H1 (cell line): ENCODE measurements around the gene KRTAP10-2. TPM values are rescaled to one million over a fixed set of nuclear protein-coding genes. Genes with fewer than 3 reads are reported as not detected.

Source experiments
- CTCF ChIA-PET: fragments of 300-600 bp; sonication (Branson Sonifier 250); formaldehyde crosslinking; loops from one replicate; lab custom pipeline; 2021; ENCODE audit not compliant: partially characterized antibody; lab: Charles Lee
- POLR2A ChIA-PET: fragments of 300-600 bp; sonication (Branson Sonifier 250); formaldehyde crosslinking; loops from one replicate; lab custom pipeline; 2021; ENCODE audit warnings: inconsistent platforms; ENCODE audit not compliant: partially characterized antibody; lab: Charles Lee
- DNase-seq, 2 experiments: peaks; one replicate each; pipeline versions ENCODE4 v3.0.0 to v3.0.0-alpha.2; 2010 to 2022; ENCODE audit warnings: low spot score in 2 of 2, low read depth in 1 of 2, mixed read lengths in 1 of 2
- FAIRE-seq: peaks from 2 replicates; lab custom pipeline; 2011; peaks lifted over from hg19 to GRCh38; lab: Jason Lieb, UNC
- H2AFZ ChIP-seq: 2 replicates; pipeline ENCODE4 v1.8.1; 2012; ENCODE audit warnings: low read length, inconsistent platforms
- H2AK5ac ChIP-seq: 2 replicates; pipeline ENCODE4 v1.6.1; 2013; ENCODE audit warnings: low read depth, low read length
- H2BK120ac ChIP-seq: replicated peaks from 2 replicates; pipeline ENCODE3; 2013; ENCODE audit warnings: low read depth, low read length, inconsistent platforms
- H2BK12ac ChIP-seq: 2 replicates; pipeline ENCODE4 v1.6.1; 2013; ENCODE audit warnings: low read depth, low read length
- H2BK15ac ChIP-seq: 2 replicates; pipeline ENCODE4 v1.6.1; 2013; ENCODE audit warnings: low read length
- H2BK20ac ChIP-seq: 2 replicates; pipeline ENCODE4 v1.6.1; 2013; ENCODE audit warnings: low read length
- H2BK5ac ChIP-seq: 2 replicates; pipeline ENCODE4 v1.6.1; 2013; ENCODE audit warnings: low read depth, low read length
- H3K14ac ChIP-seq: 2 replicates; pipeline ENCODE4 v1.6.1; 2013; ENCODE audit warnings: inconsistent platforms; ENCODE audit not compliant: insufficient read length
- H3K18ac ChIP-seq: 2 replicates; pipeline ENCODE4 v1.6.1; 2013; ENCODE audit warnings: low read length; ENCODE audit errors: extremely low read depth
- H3K23ac ChIP-seq: 2 replicates; pipeline ENCODE4 v1.6.1; 2013; ENCODE audit warnings: inconsistent platforms; ENCODE audit not compliant: insufficient read length
- H3K23me2 ChIP-seq: 2 replicates; pipeline ENCODE4 v1.6.1; 2013; ENCODE audit warnings: low read depth, low read length
- H3K27ac ChIP-seq: 2 replicates; pipeline ENCODE4 v1.6.1; 2011; ENCODE audit warnings: low read depth, low read length, inconsistent platforms
- H3K27me3 ChIP-seq, 4 experiments: replicated peaks in 1 of 4; 1 replicate in 1 of 4; 2 replicates in 3 of 4; pipeline versions ENCODE4 v1.6.1 to v1.8.1; 2011 to 2013; ENCODE audit warnings: low read length in 3 of 4, mild to moderate bottlenecking in 3 of 4, inconsistent platforms in 2 of 4, mixed read lengths in 2 of 4, moderate library complexity in 1 of 4; ENCODE audit not compliant: control insufficient read depth in 3 of 4, insufficient read depth in 3 of 4; ENCODE audit errors: extremely low read depth in 1 of 4
- H3K36me3 ChIP-seq, 4 experiments: 2 replicates each; pipeline versions ENCODE4 v1.6.1 to v1.8.1; 2011 to 2013; ENCODE audit warnings: mild to moderate bottlenecking in 4 of 4, low read length in 3 of 4, moderate library complexity in 2 of 4, control low read depth in 1 of 4, inconsistent platforms in 1 of 4; ENCODE audit not compliant: insufficient read depth in 4 of 4, control insufficient read depth in 2 of 4
- H3K4ac ChIP-seq: replicated peaks from 2 replicates; pipeline ENCODE3; 2013; ENCODE audit warnings: low read length, low read depth, mixed read lengths, inconsistent platforms; ENCODE audit not compliant: insufficient read length
- H3K4me1 ChIP-seq, 4 experiments: replicated peaks in 1 of 4; 1 replicate in 1 of 4; 2 replicates in 3 of 4; pipeline versions ENCODE4 v1.6.1 to v1.8.1; 2011 to 2013; ENCODE audit warnings: low read length in 3 of 4, inconsistent platforms in 2 of 4, mixed read lengths in 1 of 4; ENCODE audit not compliant: insufficient read depth in 4 of 4, control insufficient read depth in 3 of 4
- H3K4me2 ChIP-seq, 2 experiments: 2 replicates each; pipeline versions ENCODE4 v1.6.1 to v1.8.1; 2011 to 2013; ENCODE audit warnings: low read depth in 2 of 2, low read length in 2 of 2, control low read depth in 1 of 2, inconsistent platforms in 1 of 2, mild to moderate bottlenecking in 1 of 2; ENCODE audit not compliant: insufficient read depth in 1 of 2
- H3K4me3 ChIP-seq, 4 experiments: fragments of 200-600, 300-600 bp in 1 of 4; sonication (generic), shearing (Covaris generic), sonication (Bioruptor Twin) in 1 of 4; 2 replicates each; pipeline versions ENCODE4 v1.5.1 to v1.8.1; 2011 to 2016; ENCODE audit warnings: low read length in 4 of 4, low read depth in 3 of 4, control low read depth in 2 of 4, inconsistent platforms in 2 of 4, mild to moderate bottlenecking in 2 of 4, mixed read lengths in 1 of 4, moderate library complexity in 1 of 4; ENCODE audit not compliant: insufficient read depth in 2 of 4; ENCODE audit errors: extremely low read depth in 1 of 4
- H3K56ac ChIP-seq: replicated peaks from 2 replicates; pipeline ENCODE3; 2013; ENCODE audit warnings: low read depth, mild to moderate bottlenecking, mixed read lengths, low read length, inconsistent platforms; ENCODE audit not compliant: insufficient read length
- H3K79me1 ChIP-seq: 2 replicates; pipeline ENCODE4 v1.6.1; 2013; ENCODE audit warnings: low read depth, low read length, control low read depth
- H3K79me2 ChIP-seq, 2 experiments: 2 replicates each; pipeline versions ENCODE4 v1.6.1 to v1.8.1; 2012 to 2013; ENCODE audit warnings: low read length in 2 of 2, mild to moderate bottlenecking in 2 of 2, inconsistent platforms in 1 of 2; ENCODE audit not compliant: insufficient read depth in 2 of 2, control insufficient read depth in 1 of 2
- H3K9ac ChIP-seq, 4 experiments: replicated peaks in 1 of 4; 1 replicate in 1 of 4; 2 replicates in 3 of 4; pipeline versions ENCODE4 v1.6.1 to v1.8.1; 2011 to 2013; ENCODE audit warnings: low read depth in 3 of 4, low read length in 3 of 4, control low read depth in 2 of 4, mild to moderate bottlenecking in 2 of 4, moderate library complexity in 2 of 4, inconsistent platforms in 1 of 4; ENCODE audit errors: extremely low read depth in 1 of 4
- H3K9me3 ChIP-seq, 2 experiments: 2 replicates each; pipeline versions ENCODE4 v1.6.1 to v1.8.1; 2012 to 2013; ENCODE audit warnings: mild to moderate bottlenecking in 2 of 2, moderate library complexity in 2 of 2, control low read depth in 1 of 2, inconsistent platforms in 1 of 2, low read depth in 1 of 2, low read length in 1 of 2, mixed read lengths in 1 of 2; ENCODE audit not compliant: insufficient read depth in 2 of 2
- H4K20me1 ChIP-seq, 2 experiments: replicated peaks in 1 of 2; 2 replicates each; pipeline versions ENCODE3 to v1.8.1; 2011 to 2013; ENCODE audit warnings: inconsistent platforms in 2 of 2, low read length in 2 of 2, mild to moderate bottlenecking in 1 of 2; ENCODE audit not compliant: insufficient read depth in 2 of 2, control insufficient read depth in 1 of 2
- H4K5ac ChIP-seq: 2 replicates; pipeline ENCODE4 v1.6.1; 2013; ENCODE audit warnings: low read length, low read depth, mixed read lengths, inconsistent platforms; ENCODE audit not compliant: insufficient read length
- H4K8ac ChIP-seq: 2 replicates; pipeline ENCODE4 v1.8.0; 2013; ENCODE audit warnings: mild to moderate bottlenecking, moderate library complexity, low read length, inconsistent platforms; ENCODE audit not compliant: insufficient read depth; ENCODE audit errors: extremely low read depth
- H4K91ac ChIP-seq: replicated peaks from 2 replicates; pipeline ENCODE3; 2013; ENCODE audit warnings: low read length, mixed read lengths, inconsistent platforms; ENCODE audit not compliant: insufficient read length
- ASH2L ChIP-seq: fragments of 200-600, 300-600 bp; sonication (generic); IDR thresholded peaks from one replicate; pipeline ENCODE4 v1.7.1; 2017; ENCODE audit warnings: low read length
- CBX5 ChIP-seq: fragments of 300-800, 300-1000 bp; sonication (generic); IDR thresholded peaks from 2 replicates; pipeline ENCODE4 v1.7.1; 2016; ENCODE audit warnings: antibody characterized with exemption, low read length, low read depth
- CTCF ChIP-seq, 3 experiments: IDR thresholded peaks; 1 replicate in 2 of 3; 2 replicates in 1 of 3; pipeline versions ENCODE4 v1.5.1 to v1.6.1; 2011; ENCODE audit warnings: low read length in 3 of 3, mild to moderate bottlenecking in 3 of 3, inconsistent platforms in 2 of 3, low read depth in 1 of 3, moderate library complexity in 1 of 3; ENCODE audit not compliant: insufficient read depth in 1 of 3; ENCODE audit errors: control extremely low read depth in 1 of 3
- EZH2 ChIP-seq: fragments of 200-600 bp; sonication (generic); IDR thresholded peaks from 2 replicates; pipeline ENCODE4 v1.7.1; 2012; ENCODE audit warnings: low read depth, mild to moderate bottlenecking, moderate library complexity, low read length, inconsistent platforms; ENCODE audit not compliant: severe bottlenecking
- KDM1A ChIP-seq: fragments of 200-600, 300-600 bp; sonication (generic); IDR thresholded peaks from 2 replicates; pipeline ENCODE4 v1.7.1; 2016; ENCODE audit warnings: mild to moderate bottlenecking, low read length, borderline replicate concordance
- NANOG ChIP-seq: IDR thresholded peaks from 2 replicates; pipeline ENCODE4 v1.6.1; 2011; ENCODE audit warnings: low read length, low read depth, mild to moderate bottlenecking, inconsistent platforms; ENCODE audit not compliant: insufficient read depth, poor library complexity, severe bottlenecking
- WGBS, 2 experiments: shearing (Covaris generic) in 1 of 2; methylation state at CpG; one replicate each; pipeline versions ENCODE4 v1.1.6 to v1.1.7; 2013 to 2015; ENCODE audit warnings: low lambda C conversion rate in 2 of 2, mixed read lengths in 2 of 2, inconsistent platforms in 1 of 2, low coverage in 1 of 2, missing lambda C conversion rate in 1 of 2; ENCODE audit not compliant: insufficient replicate concordance in 2 of 2, insufficient coverage in 1 of 2, insufficient read length in 1 of 2; ENCODE audit errors: extremely low coverage in 1 of 2, missing lambda C conversion rate in 1 of 2; 5-methylcytosine and 5-hydroxymethylcytosine counted together
- polyA plus RNA-seq, 7 experiments: library from polyadenylated mRNA; depleted of rRNA in 3 of 7; stranded (reverse) in 5 of 7; unstranded in 2 of 7; fragments of >200 nt in 5 of 7; fragments of 200-250 nt in 2 of 7; gene quantifications; 1 replicate in 5 of 7; 2 replicates in 1 of 7; 4 replicates in 1 of 7; pipeline versions ENCODE4 v1.2.1 to v1.2.3, GENCODE V29; 2011 to 2013; ENCODE audit warnings: missing spikeins in 2 of 7, mixed read lengths in 2 of 7
- total RNA-seq: library from RNA; stranded (reverse); fragmentation: NEBNext Ultra II Directional; extraction: Animal tissue kit (Norgen Biotek cat#: 25700); gene quantifications from 2 replicates; pipeline ENCODE4 v1.2.1, GENCODE V29; 2021

The KRTAP10-2 gene
- total and polyA plus RNA-seq, 2 of the 8 experiments (the other 6 are each of a cell fraction or from before 2014, with no cell fraction given): 0.11 TPM; not detected in 1

GRCh38 chr21:44539046-44539445, 12.3 kb downstream of the KRTAP10-2 start:
- H3K4me3 ChIP-seq: no peak overlapping the region
- H3K4me1 ChIP-seq: peaks cover 0 to 2% (median 0%) of the 10 kb centered on the region in 4 experiments; a peak in 1 of 7 replicates
- no peak overlapping the region for H4K8ac ChIP-seq
- no peak overlapping the region for H3K27ac ChIP-seq
- H3K4ac ChIP-seq: no peak overlapping the region
- no peak for FAIRE-seq
- no peaks in the 10 kb centered on the region for H3K23me2 ChIP-seq
- H2BK20ac ChIP-seq: no peak overlapping the region
- no peak overlapping the region for H3K9ac ChIP-seq
- H2BK12ac ChIP-seq: no peak overlapping the region
- no peak overlapping the region for H2BK5ac ChIP-seq
- 0 out of 4 replicates have a peak, but pooled peaks cover 0 to 3% of the 10 kb centered on the region in 2 experiments for H3K9me3 ChIP-seq
- H3K36me3 ChIP-seq: no peaks in the 10 kb centered on the region
- no peaks in the 10 kb centered on the region for H4K20me1 ChIP-seq
- TF ChIP-seq KDM1A (no peak), CBX5 (no peak), ASH2L (no peak), CTCF (IDR thresholded peaks at IDR 0.05; ENCODE audit: control extremely low read depth in 1 of 3, insufficient read depth in 1 of 3, low read depth in 1 of 3, low read length in 3 of 3) (no peak), EZH2 (no peak), NANOG (no peak)
- no peak overlapping the region for H2BK15ac ChIP-seq
- H4K91ac ChIP-seq: no peak overlapping the region
- H2BK120ac ChIP-seq: no peak overlapping the region
- H3K23ac ChIP-seq: no peak overlapping the region
- H3K4me2 ChIP-seq: no peak overlapping the region
- WGBS, 2 experiments: 78% methylated on average over 6 of the region's 14 CpGs; no CpG with 5 or more reads in 1 of the 2 experiments
- no peak overlapping the region for H4K5ac ChIP-seq
- no peak overlapping the region for H3K56ac ChIP-seq
- H3K79me1 ChIP-seq: no peaks in the 10 kb centered on the region
- no peak for DNase-seq
- H3K18ac ChIP-seq: no peak overlapping the region
- H3K14ac ChIP-seq: no peak overlapping the region
- CTCF ChIA-PET: interaction anchor here (0.7 to 1.7 kb wide), 4 partner anchors 10 to 352 kb away, joined by 3 to 4 read pairs (median 3); no protein-coding TSS in a partner anchor
- H2AFZ ChIP-seq: no peak overlapping the region
- POLR2A ChIA-PET: no interaction called here
- H3K27me3 ChIP-seq: no peaks in the 10 kb centered on the region
- no peaks in the 10 kb centered on the region for H3K79me2 ChIP-seq
- H2AK5ac ChIP-seq: no peak overlapping the region
